ENCODE measurements around the gene TCERG1L. TPM values are rescaled to one million over a fixed set of nuclear protein-coding genes. Genes with fewer than 3 reads are reported as not detected.
"Not testable (repeated sequence)": the region's sequence is repeated elsewhere in the genome, so short reads cannot be mapped to it uniquely, and the experiment has no call there.

TCERG1L gene
- total RNA-seq (ENCODE audit: insufficient read depth, low replicate concordance): 0.48 TPM

- no peak for DNase-seq (ENCODE audit: low spot score)
Measured at GRCh38 chr10:131311661-131312477, at the start of gene TCERG1L. TSS of gene TCERG1L (minus strand) at chr10:131311721. CDS start at chr10:131311635, 86 bp downstream.

- no peak for DNase-seq (ENCODE audit: low spot score)
Measured at GRCh38 chr10:131358741-131359442, 47.4 kb upstream of the TCERG1L start.

GRCh38 chr10:131356442-131356841 lies 44.9 kb upstream of the TCERG1L start:
- DNase-seq (ENCODE audit: low spot score): no peak

GRCh38 chr10:131355881-131356280 lies 44.4 kb upstream of the TCERG1L start:
- no peak for DNase-seq (ENCODE audit: low spot score)

- DNase-seq (ENCODE audit: low spot score): no peak
Measured at GRCh38 chr10:131355056-131355455, 43.5 kb upstream of the TCERG1L start.

- peak; percentile 24 for DNase-seq (ENCODE audit: low spot score)
Measured at GRCh38 chr10:131354380-131354779, 42.9 kb upstream of the TCERG1L start.

- no peak for DNase-seq (ENCODE audit: low spot score)
Measured at GRCh38 chr10:131352765-131353290, 41.3 kb upstream of the TCERG1L start.

- DNase-seq (ENCODE audit: low spot score): no peak
Measured at GRCh38 chr10:131350660-131351059, 39.1 kb upstream of the TCERG1L start.

- no peak for DNase-seq (ENCODE audit: low spot score)
Measured at GRCh38 chr10:131350245-131350644, 38.7 kb upstream of the TCERG1L start.

GRCh38 chr10:131346456-131346855 lies 34.9 kb upstream of the TCERG1L start:
- DNase-seq (ENCODE audit: low spot score): no peak

- no peak for DNase-seq (ENCODE audit: low spot score)
Measured at GRCh38 chr10:131345691-131346090, 34.2 kb upstream of the TCERG1L start.

- no peak for DNase-seq (ENCODE audit: low spot score)
Measured at GRCh38 chr10:131344747-131345146, 33.2 kb upstream of the TCERG1L start.

GRCh38 chr10:131337741-131338140 lies 26.2 kb upstream of the TCERG1L start:
- no peak for DNase-seq (ENCODE audit: low spot score)

GRCh38 chr10:131332821-131333220 lies 21.3 kb upstream of the TCERG1L start:
- DNase-seq (ENCODE audit: low spot score): no peak

- DNase-seq (ENCODE audit: low spot score): no peak
Measured at GRCh38 chr10:131323880-131324279, 12.4 kb upstream of the TCERG1L start.

- DNase-seq (ENCODE audit: low spot score): no peak
Measured at GRCh38 chr10:131323025-131323424, 11.5 kb upstream of the TCERG1L start.

GRCh38 chr10:131322575-131322974 lies 11.1 kb upstream of the TCERG1L start:
- not testable (repeated sequence) for DNase-seq (ENCODE audit: low spot score)

GRCh38 chr10:131320860-131321604 lies 9.5 kb upstream of the TCERG1L start:
- DNase-seq (ENCODE audit: low spot score): no peak

- DNase-seq (ENCODE audit: low spot score): no peak
Measured at GRCh38 chr10:131318814-131319213, 7.3 kb upstream of the TCERG1L start.

- no peak for DNase-seq (ENCODE audit: low spot score)
Measured at GRCh38 chr10:131318291-131318690, 6.8 kb upstream of the TCERG1L start.

- DNase-seq (ENCODE audit: low spot score): no peak
Measured at GRCh38 chr10:131316321-131317075, 5.0 kb upstream of the TCERG1L start.

Data from umbilical cord (tissue), 2 donors.